GM18508 (cell line): ENCODE measurements around the gene KAT14.
"Not testable (repeated sequence)": the region's sequence is repeated elsewhere in the genome, so short reads cannot be mapped to it uniquely, and the experiment has no call there.

Experiments
- ATAC-seq: cut with Tn5 transposase; IDR thresholded peaks from one replicate; pipeline ENCODE4 v1.9.1; 2021; ENCODE audit warnings: moderate number of reproducible peaks; ENCODE audit not compliant: insufficient read depth, unreplicated experiment

KAT14 gene, protein sequence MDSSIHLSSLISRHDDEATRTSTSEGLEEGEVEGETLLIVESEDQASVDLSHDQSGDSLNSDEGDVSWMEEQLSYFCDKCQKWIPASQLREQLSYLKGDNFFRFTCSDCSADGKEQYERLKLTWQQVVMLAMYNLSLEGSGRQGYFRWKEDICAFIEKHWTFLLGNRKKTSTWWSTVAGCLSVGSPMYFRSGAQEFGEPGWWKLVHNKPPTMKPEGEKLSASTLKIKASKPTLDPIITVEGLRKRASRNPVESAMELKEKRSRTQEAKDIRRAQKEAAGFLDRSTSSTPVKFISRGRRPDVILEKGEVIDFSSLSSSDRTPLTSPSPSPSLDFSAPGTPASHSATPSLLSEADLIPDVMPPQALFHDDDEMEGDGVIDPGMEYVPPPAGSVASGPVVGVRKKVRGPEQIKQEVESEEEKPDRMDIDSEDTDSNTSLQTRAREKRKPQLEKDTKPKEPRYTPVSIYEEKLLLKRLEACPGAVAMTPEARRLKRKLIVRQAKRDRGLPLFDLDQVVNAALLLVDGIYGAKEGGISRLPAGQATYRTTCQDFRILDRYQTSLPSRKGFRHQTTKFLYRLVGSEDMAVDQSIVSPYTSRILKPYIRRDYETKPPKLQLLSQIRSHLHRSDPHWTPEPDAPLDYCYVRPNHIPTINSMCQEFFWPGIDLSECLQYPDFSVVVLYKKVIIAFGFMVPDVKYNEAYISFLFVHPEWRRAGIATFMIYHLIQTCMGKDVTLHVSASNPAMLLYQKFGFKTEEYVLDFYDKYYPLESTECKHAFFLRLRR

DNA sequence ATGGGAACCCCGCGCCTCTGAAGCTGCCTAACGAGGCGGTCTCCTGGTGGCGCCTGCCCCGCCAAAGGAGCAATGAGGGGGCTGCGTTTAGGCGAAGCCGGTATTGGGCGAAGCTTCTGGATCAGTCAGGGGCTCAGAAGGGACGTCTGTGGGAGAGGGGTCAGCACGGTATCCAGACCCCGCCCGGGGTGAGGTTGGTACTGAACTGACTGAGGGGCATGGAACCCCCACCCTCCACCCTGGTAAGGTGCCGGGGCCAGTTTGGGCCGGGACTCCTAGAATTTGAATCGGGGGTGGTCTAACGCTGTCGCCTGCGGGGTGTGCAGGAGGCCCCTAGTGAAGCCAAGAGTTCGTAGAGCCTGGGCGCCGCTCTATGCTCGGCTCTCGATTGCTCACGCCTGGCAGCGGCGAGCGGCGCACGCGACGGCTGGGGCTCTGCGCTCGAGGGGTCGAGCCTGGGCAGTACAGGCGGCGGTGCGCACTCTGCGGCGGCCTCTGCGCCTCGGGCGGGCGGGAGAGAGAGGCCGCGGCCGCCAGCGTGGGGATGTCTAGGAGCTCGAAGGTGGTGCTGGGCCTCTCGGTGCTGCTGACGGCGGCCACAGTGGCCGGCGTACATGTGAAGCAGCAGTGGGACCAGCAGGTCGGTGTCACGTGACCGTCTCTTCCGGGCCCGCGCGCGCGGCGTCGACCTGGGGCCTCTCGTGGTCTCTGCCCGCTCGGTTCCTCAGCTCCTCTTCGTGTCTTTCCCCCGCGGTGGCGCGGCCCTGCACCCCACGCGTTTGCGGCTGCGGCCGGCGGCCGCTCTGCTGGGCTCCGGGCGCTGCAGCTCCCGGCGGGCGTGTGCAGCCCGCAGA lies at the start of gene KAT14, which contains the start of gene PET117:
KAT14 (plus strand) TSS at position 452 of the 854 bp plus-strand sequence. CDS start 4,798 bp downstream, outside the sequence.
PET117 (plus strand) TSS at position 452 of the 854 bp plus-strand sequence; CDS start at position 545, 93 bp downstream.
- ATAC-seq, result peak; percentile 75

DNA sequence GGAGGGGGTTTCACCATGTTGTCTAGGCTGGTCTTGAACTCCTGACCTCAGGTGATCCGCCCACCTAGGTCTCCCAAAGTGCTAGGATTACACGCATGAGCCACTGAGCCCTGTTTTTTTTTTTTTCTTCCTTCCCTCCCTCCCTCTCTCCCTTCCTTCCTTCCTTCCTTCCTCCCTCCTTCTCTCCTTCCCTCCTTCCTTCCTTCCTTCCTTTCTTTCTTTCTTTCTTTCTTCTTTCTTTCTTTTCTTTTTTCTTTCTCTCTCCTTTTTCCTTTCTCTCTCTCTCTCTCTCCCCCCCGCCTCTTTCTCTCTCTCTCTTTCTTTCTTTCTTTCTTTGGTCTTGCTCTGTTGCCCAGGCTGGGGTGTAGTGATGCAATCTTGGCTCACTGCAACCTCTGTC lies 49.4 kb upstream of the KAT14 start:
- ATAC-seq, result not testable (repeated sequence)

DNA sequence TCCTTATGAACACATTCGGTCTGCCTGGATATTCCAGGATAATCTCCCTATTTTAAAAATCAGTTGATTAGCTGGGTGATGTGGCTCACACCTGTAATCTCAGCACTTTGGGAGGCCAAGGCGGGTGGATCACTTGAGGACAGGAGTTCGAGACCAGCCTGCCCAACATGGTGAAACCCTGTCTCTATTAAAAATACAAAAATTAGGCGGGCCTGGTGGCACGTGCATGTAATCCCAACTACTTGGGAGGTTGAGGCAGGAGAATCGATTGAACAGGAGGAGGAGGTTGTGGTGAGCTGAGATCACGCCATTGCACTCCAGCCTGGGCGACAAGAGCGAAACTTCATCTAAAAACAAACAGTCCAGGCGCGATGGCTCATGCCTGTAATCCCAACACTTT lies 48.8 kb upstream of the KAT14 start:
- ATAC-seq, result not testable (repeated sequence)

DNA sequence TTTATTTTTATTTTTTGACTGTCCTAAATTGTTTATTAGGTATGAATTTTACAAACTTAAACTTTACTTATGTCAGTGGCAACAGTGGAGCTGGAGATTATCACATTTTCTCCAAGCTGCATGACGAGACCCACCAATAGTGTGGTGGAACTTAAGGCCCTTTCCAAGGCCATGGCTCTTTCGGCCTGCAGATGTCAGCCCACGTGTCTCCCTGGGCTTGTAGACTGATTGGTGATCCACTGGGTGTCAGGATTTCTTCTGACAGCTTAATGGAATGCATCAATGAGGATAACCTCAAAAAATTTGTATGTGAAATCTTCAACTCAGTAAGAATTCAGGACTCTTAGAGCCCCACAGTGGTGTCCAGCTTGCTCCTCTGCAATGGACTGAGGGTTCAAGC lies 47.6 kb upstream of the KAT14 start:
- ATAC-seq, result no peak

DNA sequence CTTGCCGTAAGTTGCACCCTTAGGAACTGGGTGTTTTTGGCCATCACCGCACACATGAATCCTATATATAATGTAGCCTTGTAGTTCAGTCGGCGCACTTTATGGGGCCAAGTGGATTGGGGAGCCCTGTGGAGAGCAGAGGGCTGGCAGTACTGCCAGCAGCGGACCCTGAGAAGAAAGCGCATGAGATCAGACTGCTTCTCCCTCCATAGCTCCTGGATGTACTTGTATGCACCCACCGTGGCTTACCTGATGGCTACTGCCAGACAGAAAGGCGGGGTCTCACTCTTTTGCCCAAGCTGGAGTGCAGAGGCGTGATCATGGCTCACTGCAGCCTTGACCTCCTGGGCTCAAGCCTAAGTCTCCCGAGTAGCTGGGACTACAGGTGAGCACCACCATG lies 47.2 kb upstream of the KAT14 start:
- no peak for ATAC-seq

DNA sequence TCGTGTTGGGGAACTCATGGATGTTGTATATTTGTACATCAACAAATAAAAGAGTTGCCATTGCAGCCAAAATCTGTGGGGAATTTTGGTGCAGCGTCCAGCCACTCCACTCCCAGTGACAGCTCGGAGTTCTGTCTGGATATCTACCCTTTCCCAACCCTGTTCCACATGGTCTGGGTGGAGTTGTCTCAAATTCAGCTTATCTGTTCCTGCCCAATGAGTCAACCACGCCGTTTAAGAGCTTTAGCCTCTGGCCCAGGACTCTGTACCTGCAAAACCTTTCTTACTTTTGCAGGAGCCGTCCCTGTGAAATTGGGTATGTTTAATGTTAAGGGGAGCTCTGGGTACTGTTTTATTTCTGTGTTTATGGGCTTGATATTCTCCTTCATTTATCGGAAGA lies 46.0 kb upstream of the KAT14 start:
- no peak for ATAC-seq

DNA sequence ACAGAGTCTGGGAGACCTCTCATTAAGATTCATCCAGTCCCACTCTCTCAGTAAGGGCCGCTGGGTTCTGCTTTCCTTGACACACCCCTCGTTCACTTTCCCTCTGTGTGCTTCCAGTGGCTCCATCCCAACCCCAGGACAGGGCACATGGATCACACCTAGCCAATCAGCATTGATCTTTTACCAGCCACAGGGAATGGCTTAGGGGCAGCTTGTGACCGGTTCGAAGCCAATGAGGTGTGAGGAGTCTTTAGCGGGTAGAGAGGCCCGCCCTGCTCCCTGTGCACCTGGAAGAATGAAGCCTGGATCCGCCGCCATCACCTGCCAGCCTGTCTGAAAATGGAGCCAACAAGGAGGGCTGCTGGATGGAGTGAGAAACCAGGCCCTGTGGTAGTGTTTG lies 44.8 kb upstream of the KAT14 start:
- ATAC-seq, result no peak

DNA sequence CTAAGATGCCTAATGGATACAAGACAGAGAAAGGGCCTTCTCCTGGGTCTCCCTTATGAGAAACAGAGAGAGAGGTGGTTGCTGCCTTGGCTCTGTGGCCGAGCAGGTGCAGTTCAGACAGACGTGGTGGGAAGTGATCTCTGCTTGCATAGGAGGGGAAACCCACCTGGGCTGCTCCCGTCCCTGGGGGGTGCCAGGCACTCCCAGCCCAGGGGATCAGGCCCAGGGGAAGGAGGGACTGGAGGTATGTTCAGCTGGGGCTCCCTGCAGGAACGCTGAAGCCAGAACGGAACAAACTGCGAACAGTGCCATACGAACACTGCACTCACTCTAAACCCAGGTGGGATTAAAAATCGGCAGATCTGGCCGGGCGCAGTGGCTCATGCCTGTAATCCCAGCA lies 44.3 kb upstream of the KAT14 start:
- ATAC-seq, result no peak

DNA sequence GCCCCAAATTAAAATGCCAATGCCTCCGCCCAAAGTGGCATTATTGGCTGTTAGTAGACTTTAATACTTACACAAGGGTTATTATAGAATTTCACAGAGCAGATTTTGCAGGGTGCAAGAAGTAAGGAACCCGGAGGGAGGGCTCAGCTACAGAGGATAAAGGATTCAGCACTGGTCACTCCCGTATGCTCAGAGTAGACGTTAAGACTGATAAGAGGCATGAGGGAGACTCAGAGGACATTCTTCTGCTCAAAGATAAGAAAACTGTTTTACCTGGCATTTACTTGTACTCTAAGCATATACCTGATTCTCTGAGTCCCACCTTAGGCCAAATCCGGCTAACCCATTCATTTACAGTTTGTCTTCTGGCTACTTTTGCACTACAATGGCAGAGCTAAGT lies 43.5 kb upstream of the KAT14 start:
- ATAC-seq, result no peak

DNA sequence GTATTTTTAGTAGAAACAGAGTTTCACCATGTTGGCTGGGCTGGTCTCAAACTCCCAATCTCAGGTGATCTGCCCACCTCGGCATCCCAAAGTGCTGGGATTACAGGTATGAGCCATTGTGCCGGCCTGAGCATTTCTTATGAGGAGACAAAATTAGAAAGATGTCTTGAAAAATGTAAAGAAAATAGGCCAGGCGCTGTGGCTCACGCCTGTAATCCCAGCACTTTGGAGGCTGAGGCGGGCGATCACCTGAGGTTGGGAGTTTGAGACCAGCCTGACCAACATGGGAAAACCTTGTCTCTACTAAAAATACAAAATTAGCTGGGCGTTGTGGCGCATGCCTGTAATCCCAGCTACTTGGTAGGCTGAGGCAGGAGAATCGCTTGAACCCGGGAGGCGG lies 37.1 kb upstream of the KAT14 start:
- not testable (repeated sequence) for ATAC-seq

DNA sequence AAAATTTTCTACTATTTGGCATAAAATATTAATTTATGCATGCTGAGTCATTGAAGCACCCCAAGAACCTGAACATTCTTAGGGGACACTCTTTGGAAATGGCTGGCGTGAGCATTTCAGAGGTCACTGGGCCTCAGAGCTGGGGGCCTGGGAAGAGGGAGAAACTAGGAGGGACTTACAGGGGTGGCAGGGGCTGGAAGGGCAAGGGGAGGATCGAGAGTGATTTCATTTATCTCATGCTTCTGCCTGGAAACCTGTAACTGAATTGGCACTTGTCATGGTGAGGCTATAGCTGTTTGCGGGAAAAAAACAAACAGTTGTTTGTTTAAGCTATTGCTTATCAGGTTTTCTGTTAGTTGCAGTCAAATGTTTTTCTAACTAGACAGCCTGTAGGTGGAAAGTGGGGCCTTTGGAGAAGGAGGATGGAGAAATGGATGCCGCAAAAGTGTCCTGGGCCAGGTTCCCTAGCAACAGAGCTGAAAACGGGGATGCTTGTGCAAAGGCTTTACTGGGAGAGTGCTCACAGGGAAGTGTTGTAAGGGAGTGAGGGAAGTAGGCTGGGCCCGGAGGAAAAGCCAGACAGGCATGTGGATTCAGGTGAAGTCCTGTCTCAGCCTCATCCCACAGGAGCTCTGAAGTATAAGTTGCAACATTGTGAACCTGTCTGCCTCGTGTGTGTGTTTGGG lies 36.4 kb upstream of the KAT14 start:
- no peak for ATAC-seq

DNA sequence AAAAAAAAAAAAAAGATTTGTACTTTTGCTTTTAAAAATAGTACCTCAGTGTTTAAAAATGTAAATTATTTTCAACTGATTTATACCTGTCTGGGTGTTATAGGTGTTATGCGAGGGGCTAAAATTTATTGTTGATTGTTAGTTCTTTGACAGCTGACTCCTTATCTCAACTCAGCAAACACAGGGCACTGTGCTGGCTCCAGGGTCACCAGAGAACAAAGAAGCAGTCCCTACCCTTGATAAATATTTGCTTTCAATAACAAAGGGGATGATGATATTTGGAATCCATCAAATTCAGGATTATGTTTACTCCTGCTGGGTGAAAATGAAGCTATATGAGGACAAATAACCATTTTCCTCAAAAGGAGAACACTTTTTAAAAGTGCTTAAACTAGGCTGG lies 34.2 kb upstream of the KAT14 start:
- ATAC-seq, result no peak

DNA sequence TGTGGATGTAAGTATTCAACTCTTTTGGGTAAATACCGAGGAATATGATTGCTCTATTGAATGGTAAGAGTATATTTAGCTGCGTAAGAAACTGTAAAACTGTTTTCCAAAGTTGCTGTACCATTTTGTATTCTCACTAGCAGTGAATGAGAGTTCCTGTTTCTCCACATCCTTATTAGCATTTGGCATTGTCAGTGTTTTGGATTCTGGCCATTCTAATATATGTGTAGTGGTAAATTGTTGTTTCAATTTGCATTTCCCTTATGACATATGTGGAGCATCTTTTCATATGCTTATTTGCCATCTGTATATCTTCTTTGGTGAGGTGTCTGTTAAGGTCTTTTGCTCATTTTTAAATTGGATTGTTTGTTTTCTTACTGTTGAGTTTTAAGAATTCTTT lies 29.3 kb upstream of the KAT14 start:
- ATAC-seq, result no peak

DNA sequence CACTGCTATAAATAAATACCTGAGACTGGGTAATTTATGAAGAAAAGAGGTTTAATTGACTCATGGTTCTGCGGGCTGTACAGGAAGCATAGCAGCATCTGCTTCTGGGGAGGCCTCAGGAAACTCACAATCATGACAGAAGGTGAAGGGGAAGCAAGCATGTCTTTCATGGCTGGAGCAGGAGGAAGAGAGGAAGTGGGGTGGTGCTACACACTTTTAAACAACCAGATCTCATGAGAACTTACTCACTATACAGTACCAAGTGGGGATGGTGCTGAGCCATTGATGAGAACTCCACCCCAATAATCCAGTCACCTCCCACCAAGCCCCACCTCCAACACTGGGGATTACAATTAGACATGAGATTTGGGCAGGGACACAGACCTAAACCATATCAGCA lies 9.1 kb upstream of the KAT14 start:
- not testable (repeated sequence) for ATAC-seq

DNA sequence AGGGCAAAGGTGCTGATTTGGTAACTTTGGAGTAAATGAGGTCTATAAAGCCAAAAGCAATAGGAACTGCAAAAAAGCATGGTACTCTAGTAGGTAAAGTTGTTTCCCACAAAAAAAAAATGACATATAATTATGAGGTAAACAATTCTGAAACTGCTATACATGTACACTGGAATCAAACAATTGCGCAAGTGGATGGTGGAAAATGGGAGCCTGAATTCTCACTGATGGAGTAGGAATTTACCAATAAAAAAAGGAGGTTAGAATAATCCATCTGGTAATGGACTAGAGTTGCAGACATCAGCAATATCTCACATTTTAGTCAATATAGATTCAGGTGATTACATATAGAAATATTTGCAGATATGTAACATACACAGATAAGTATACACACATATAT lies 5.0 kb upstream of the KAT14 start:
- no peak for ATAC-seq

DNA sequence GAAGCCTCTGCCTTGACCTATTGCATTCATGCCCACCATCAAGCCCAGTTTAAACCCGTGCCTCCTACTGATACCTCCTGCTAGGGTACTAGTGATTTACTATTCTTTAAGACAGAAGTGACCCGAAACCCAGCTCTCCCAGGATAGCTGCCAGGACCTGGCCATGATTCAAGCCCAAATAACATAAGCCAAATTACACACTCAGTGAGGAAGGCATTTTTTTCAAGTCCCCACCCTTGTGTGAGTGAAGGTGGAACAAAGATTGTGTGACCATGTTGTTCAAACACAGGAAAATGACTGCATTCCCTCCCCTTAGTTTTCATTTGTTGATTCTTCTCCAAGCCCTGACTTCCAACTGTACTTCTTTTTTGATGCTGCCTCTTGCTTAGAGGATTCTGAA lies 3.7 kb upstream of the KAT14 start:
- ATAC-seq, result no peak

DNA sequence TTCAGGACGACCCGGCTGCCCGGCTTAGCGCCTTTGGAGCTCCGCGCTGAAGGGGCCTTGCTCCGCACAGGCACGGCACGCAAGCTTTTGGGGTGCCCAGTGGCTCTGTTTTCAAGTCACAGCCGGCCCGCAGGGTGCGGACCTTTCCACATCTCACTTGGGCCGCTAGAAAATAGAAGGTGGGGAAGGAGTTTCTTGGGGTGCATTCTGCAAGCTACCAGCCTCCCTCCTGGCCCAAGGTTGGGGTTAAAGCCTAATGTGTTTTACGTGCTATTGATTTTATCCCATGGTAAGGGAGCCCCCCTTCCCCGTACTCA lies 561 bp downstream of the KAT14 start:
- no peak for ATAC-seq

DNA sequence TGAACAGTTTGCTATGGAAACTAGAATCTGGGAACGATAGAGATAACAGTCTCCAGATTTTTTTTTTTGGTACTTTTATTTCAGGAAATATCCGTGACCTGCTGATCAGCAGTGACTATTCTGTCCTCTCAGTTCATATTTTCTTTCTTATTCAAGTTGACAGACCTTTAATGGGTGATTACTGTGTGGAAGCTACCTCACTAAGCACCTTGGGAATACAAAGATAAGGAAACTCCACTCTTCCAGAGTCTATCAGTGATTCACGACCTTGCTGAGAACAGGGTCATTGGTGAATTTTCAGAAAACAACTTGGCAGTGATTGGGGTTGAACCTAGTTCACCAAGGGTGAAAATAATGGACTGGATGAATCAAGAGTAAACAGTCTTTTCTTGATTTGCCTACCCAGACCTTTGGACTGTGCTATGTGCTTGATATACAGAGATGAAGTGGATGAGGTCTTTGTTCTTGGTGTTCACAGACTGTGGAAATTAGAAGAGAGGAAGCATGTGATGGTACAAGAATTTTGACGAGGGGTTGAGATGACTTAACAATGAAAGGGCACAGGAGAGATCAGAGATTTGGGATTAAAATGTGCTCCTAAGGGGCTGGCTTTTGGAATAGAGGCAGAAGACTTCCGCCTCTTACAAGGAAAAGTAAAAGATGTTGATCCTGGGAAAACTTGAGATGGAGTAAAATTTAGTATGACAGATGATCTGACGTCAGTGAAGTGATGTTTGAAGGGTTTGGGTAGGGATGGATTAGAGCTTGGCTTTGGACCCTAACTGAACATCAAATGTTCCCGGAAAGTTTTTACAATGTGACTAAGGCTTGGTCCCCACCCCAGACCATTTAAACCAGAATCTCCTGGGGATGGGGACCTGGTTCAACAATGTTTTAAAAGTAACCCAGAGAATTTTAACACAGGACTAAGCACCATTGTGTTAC lies 1.2 kb downstream of the KAT14 start:
- ATAC-seq, result no peak

DNA sequence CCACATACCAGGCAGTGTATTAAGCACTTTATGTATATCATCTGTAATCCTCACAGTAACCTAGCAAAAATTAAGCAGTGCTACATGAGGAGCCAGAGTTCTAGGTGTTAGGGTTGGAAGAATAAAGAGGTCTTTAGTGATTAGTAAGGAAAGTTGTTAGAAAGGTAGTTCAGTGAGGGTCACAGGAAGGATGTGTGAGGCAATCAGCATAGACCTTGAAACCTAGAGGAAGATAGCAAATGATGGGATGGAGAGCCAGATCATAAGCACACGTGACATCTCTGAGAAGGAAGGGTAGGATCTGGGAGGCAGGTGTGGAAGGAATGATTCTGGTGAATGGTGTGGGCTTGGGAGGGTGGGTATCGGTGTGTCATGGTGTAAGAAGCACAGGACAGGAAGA lies 2.2 kb downstream of the KAT14 start:
- no peak for ATAC-seq
